NCI-H2029 treated with DMSO at 0.1 percent for 48 hours (cell line): ENCODE data around the gene MYZAP.
"Not testable (repeated sequence)": the region's sequence is repeated elsewhere in the genome, so short reads cannot be mapped to it uniquely, and the experiment has no call there.

Experiments
- DNase-seq: peaks from one replicate; lab custom pipeline; 2025; lab: John Stamatoyannopoulos, UW

The MYZAP gene

DNA sequence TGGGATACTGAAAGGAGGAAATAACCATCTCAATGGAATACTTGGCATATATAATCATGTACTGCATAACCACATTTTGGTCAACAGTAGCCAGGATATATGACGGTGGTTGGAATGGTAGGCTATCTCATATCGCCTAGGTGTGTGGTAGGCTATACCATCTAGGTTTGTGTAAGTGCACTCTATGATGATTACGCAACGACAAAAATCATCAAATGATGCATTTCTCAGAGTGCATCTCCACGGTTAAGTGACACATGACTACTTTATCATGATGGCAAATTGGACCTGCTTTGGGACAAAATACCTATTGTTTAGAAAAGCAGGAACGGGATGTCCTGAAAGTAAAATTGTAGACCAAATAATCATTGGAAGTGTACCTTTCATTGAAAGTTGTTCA is 2.8 kb downstream of the MYZAP start:
- DNase-seq, result no peak

DNA sequence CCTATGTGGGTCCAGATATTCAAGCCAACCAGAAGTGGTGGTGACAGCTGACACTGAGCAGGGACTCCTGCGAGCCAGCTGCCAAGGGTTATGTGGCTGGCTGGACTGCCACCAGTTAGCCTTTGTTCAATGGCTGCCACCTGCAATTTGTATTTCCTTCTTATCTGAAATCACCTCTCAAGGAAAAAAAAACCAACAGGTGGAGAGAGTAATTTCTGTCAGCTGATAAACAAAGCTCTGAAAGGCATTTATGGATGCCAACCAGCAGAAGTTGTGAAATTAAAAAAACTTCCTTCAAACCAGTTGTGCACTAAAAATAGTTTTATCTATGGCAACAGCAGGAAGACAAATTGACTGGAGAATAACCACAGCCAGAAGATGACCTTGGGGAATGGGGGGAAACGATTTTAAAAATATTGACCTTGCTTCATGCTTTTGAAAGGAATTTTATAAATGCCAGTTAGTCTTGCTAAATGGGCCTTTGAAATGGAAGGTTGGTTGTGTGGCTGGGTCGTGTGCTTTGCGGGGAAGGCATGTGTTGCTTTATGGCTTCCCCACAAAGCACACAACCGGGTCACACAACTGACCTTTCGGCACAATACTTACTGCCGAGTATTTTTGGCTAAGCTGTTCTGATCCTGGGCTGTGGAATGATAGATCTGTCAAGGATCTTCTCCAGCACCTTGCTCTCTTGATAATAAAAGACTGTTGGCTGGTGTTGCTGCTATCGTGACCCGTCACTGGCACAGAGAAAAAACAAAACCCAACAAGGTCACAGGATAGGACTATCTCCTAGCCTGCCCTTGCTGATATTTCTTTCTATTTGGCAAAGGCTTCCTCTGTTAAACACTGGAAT is 3.5 kb downstream of the MYZAP start:
- DNase-seq, result peak; percentile 40

- no peak for DNase-seq
These were observed 4.7 kb downstream of the MYZAP start for GRCh38 chr15:57596301-57596855.

- no peak for DNase-seq
These were observed 5.3 kb downstream of the MYZAP start for GRCh38 chr15:57596978-57597377.

- no peak for DNase-seq
These were observed 5.7 kb downstream of the MYZAP start for GRCh38 chr15:57597431-57597830.

- no peak for DNase-seq
These were observed 6.6 kb downstream of the MYZAP start for GRCh38 chr15:57598346-57598745.

DNA sequence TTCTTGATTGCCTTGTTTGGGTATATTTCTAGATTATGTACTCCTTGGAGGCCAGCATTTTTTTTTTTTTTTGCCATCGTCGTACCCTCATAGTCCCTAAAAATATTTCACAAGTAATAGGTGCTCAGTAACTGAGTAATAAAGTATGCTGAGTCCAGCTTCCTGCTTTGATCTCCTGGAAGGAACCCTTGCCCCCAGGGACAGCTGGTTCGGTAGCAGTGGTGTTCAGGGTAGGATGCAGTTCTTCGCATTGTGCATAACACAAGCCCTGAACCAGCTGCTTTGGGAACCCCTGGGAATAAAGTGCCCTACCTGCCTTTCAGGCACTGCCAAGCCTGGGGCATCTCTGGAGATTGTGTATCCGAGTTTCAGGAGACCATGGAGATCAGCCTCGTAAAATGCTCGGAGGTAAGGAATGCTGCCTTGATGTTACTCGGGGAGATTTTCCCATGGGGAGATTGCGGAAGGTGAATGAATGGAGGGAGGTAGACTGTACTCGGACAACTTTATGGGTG is 7.6 kb downstream of the MYZAP start:
- no peak for DNase-seq

GRCh38 chr15:57600197-57600596 is 8.5 kb downstream of the MYZAP start:
- DNase-seq, result no peak

- no peak for DNase-seq
These were observed 12.8 kb downstream of the MYZAP start for GRCh38 chr15:57604507-57604906.

DNA sequence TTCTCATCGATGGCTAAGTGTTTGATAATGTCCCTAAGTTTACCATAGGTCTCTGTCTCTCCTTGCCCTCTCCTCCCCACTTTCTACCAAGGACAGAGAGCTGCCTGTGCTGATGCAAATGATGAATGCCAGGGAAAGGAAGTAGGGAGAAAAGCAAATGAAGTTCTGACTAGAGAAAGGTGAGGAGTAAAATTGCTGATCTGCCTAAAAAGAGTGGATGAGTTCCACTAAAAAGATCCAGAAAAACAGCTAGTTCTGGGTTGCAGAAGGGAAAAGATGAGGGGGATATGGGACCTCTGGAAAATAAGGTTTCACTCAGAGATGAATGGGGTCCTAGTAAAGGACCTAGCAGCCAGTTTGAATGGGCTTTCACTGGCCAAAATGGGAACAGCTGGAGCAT is 13.8 kb downstream of the MYZAP start:
- DNase-seq, result no peak

DNA sequence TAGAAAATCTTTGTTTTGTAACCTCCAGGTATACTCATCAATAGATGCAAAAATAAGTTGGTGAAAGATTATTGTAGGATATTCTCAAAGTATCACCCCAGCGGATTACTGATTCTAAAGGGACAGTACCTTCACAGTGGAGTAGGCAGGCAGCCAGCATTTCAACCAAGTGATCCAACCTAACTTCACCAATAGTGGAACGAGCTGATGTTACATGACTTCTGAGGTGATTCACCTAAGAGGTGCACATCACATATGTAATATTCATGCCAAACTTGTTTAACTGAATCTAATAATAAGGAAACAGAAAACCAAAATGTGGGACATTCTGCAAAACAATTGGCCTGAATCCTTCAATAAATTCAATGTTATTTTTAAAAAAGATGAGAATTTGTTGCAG is 14.3 kb downstream of the MYZAP start:
- DNase-seq, result no peak

GRCh38 chr15:57606816-57607215 is 15.1 kb downstream of the MYZAP start:
- DNase-seq, result no peak

GRCh38 chr15:57607570-57608000 is 15.9 kb downstream of the MYZAP start:
- no peak for DNase-seq

DNA sequence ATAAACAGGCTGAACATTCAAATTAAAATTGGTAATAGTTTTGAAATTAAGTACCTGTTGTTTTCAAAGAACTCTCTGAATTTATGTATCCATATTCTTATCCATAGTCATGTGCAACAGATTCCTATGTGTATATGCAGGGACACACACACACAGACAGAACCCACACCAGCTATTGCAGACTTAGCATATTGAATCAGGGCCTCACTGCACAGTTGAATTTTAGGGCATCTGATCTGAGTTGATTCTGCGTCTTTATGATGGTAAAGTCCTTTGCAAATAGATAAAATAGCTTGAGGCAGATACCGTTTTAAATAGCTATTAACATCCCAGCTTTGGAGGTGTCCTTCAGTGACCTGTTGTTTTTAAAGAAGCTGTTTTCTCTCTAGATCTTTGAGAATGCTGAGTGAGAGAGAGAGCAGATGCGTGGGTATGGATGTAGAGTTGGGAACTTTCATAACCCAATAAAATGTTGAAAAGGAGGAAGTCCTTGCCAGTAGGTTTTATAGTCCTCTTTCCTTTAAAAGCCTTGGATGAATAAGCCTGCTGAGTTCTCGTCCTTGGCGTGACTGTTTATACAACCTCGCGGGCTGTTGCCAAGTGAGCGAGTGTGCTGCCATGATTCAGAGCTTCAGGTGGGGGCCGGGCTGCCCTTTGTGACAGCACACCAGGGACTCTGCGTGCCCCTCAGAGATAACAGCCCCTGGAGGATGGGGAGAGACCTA is 18.3 kb downstream of the MYZAP start:
- DNase-seq, result no peak

DNA sequence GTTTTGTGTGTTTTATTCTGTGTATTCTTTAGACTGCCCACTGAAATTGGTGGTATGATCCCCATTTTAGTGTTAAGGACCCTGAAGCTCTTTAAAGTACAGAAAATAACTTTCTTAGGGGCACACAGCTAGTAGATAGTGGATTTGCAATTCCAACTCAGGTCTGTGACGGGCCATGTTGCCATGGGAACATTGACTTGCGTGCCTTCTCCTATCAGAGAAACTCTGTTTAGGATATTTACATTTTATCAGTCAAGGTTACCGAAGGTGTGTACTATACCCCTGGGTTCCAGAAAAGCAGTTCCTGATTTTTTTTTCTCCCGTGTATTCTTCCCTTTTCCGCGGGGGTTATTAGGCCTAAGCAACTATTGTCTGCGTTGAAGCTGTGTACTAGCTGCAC is 19.4 kb downstream of the MYZAP start:
- no peak for DNase-seq

DNA sequence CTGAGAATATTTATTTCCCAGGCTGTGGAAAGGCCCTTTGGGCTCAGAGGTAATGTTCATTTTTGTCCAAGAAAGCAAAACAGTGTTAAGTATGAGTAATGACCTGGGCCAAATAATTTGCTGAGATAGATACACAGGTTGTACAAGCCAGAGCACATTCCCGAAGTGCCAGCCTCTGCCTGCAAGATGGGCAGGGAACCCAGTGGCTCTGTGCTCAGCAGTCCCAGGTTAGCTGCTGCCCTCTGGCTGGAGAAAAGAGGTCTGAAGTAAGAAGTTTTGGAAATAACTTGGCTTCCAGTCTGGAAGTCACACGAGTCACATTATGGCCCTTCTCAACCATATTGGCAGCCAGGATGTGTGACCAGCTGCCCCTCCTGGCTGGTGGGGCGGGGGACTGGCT is 20.2 kb downstream of the MYZAP start:
- DNase-seq, result no peak

DNA sequence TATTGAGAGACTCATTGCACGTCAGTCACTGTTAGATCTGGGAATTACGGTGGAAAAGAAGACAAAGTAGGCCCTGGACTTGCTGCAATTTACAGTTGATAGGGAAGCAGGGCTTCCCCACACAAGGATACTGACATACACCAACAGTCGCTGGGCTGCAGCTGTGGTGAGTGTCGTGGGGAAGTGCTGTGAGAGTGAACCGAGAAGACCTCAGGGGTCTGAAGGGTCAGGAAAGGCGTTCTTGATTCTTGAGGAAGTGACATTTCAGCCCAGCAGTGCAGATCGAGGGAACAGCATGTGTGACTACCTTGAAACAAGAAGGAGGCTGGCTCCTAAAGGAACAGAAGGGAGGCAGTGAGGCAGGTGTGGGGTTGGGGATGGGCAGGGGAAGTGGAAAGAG is 22.5 kb downstream of the MYZAP start:
- no peak for DNase-seq

GRCh38 chr15:57615951-57616496 is 24.3 kb downstream of the MYZAP start:
- DNase-seq, result not testable (repeated sequence)

DNA sequence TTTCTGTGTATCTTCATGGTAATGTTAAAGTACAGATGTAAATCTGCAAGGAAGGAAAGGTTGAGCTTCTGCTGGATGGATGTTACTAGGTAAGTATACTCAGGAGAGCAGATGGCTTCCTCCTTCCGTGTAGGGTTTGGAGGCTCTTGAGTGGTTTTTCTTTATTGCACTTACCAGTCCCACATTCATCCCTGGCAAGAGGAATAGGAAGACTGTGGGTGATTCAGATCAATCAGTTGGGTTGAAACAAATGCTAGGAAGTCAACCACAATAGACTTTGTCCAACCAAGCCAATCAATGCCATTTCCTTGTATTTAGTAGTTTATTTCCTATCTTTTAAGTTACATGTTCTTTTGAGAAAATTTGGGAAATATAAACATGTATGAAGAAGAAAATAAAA is 26.6 kb downstream of the MYZAP start:
- DNase-seq, result no peak

DNA sequence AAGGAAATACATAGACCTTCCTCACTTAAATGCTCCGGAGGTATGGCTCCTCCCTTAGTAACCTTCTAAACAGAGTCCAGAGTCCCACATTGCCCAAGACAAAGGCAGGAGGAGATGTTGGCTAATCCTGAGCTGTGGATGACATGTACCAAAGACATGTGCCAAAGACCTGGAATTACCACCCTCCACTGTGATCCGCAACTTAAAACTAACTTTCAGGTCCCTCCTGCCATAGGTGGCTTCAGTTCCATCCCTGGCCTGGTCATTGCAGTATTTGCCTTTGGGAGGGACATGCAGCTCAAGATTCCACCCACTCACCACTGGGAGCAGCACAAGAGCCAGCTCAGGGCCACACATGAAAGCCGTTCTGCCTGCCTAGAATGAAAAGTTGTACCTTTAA is 28.0 kb downstream of the MYZAP start:
- no peak for DNase-seq

DNA sequence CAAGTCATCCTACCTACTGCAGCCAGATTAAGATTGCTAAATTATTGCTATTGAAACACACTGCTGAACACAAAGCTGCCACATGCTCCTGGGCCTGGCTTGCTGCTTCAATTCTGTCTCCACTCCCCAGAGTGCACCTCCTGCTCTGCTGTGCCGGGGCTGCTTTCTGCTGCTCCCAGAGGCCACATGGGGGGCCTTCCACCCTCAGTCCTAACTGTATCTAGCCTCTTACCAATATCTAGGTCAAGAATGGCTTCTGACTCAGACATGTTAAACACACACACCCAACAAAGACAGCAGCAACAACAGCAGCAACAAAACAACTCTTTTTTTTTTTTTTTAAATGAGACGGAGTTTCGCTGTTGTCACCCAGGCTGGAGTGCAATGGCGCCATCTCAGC is 33.0 kb downstream of the MYZAP start:
- DNase-seq, result no peak

- no peak for DNase-seq
These were observed 34.2 kb downstream of the MYZAP start for GRCh38 chr15:57625703-57626448.
